AG04450 (cell line): ENCODE data around the gene OR2S2. TPM values are rescaled to one million over a fixed set of nuclear protein-coding genes. Genes with fewer than 3 reads are reported as not detected.
"Not testable (repeated sequence)": the region's sequence is repeated elsewhere in the genome, so short reads cannot be mapped to it uniquely, and the experiment has no call there.

Source experiments
- CTCF ChIA-PET: fragments of 300-600, 350-600 bp; formaldehyde crosslinking; extraction: SDS; loops from one replicate; lab custom pipeline; 2022; ENCODE audit warnings: antibody characterized with exemption, inconsistent platforms; lab: Charles Lee
- POLR2A ChIA-PET: fragments of 350-600 bp; formaldehyde crosslinking; extraction: SDS; loops from one replicate; lab custom pipeline; 2021; ENCODE audit warnings: antibody characterized with exemption, inconsistent platforms; lab: Yijun Ruan, JAX
- DNase-seq: peaks from one replicate; pipeline ENCODE4 v3.0.0-alpha.2; 2011; ENCODE audit warnings: low read depth, low spot score
- H3K27ac ChIP-seq: one replicate; pipeline ENCODE4 v1.5.1; 2012; ENCODE audit warnings: low read depth, low read length, control low read depth
- H3K27me3 ChIP-seq: one replicate; pipeline ENCODE4 v1.6.0; 2012; ENCODE audit warnings: low read length; ENCODE audit not compliant: control insufficient read depth, insufficient read depth
- H3K4me3 ChIP-seq: 2 replicates; pipeline ENCODE4 v1.5.1; 2011; ENCODE audit warnings: mild to moderate bottlenecking, low read depth, low read length, control low read depth
- H3K9me3 ChIP-seq: 2 replicates; pipeline ENCODE4 v1.5.1; 2012; ENCODE audit warnings: low read length; ENCODE audit not compliant: control insufficient read depth, insufficient read depth
- polyA plus RNA-seq: library from polyadenylated mRNA; depleted of rRNA; stranded (reverse); fragments of >200 nt; gene quantifications from 2 replicates; pipeline ENCODE4 v1.2.3, GENCODE V29; 2011
- TF ChIP-seq, protein P1 (sequence below): IDR thresholded peaks from 2 replicates; pipeline ENCODE4 v1.5.1; 2011; ENCODE audit warnings: low read depth, low read length, control low read depth, inconsistent platforms

The OR2S2 gene
- polyA plus RNA-seq, 1 experiment: 0.46 TPM

DNA sequence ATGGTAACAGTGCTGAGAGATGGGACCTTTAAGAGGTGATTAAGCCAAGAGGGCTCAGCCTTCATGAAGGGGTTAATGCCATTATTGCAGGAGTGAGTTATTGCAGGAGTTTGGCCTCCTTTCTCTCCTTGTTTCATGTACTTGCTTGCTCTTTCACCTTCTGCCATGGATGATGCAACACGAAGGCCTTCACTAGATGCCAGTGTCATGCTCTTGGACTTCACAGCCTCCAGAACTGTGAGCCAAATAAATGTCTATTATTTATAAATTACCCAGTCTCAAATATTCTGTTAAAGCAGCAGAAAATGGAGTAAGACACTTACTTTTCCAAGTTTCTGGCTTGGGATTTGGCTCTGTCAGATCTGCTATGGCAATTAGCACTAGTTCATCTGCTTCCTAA, 40.4 kb upstream of the OR2S2 start:
- H3K4me3 ChIP-seq: no peak overlapping the region
- no peak for DNase-seq
- POLR2A ChIA-PET: no interaction called here
- TF ChIP-seq, protein P1, sequence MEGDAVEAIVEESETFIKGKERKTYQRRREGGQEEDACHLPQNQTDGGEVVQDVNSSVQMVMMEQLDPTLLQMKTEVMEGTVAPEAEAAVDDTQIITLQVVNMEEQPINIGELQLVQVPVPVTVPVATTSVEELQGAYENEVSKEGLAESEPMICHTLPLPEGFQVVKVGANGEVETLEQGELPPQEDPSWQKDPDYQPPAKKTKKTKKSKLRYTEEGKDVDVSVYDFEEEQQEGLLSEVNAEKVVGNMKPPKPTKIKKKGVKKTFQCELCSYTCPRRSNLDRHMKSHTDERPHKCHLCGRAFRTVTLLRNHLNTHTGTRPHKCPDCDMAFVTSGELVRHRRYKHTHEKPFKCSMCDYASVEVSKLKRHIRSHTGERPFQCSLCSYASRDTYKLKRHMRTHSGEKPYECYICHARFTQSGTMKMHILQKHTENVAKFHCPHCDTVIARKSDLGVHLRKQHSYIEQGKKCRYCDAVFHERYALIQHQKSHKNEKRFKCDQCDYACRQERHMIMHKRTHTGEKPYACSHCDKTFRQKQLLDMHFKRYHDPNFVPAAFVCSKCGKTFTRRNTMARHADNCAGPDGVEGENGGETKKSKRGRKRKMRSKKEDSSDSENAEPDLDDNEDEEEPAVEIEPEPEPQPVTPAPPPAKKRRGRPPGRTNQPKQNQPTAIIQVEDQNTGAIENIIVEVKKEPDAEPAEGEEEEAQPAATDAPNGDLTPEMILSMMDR: no peak
- CTCF ChIA-PET: no interaction called here
- H3K27me3 ChIP-seq: no peaks in the 10 kb centered on the region
- H3K9me3 ChIP-seq: no peaks in the 10 kb centered on the region; the same call in 1 of the 2 replicates
- H3K27ac ChIP-seq: no peak overlapping the region

- CTCF ChIA-PET: interaction anchor here (0.6 to 4.0 kb wide), 3 partner anchors 10 to 193 kb away, joined by 3 to 29 read pairs (median 10); no protein-coding TSS in a partner anchor
- DNase-seq, H3K9me3 ChIP-seq, POLR2A ChIA-PET, H3K27ac ChIP-seq, H3K27me3 ChIP-seq, H3K4me3 ChIP-seq: not testable (repeated sequence)
These were observed 39.1 kb upstream of the OR2S2 start for GRCh38 chr9:35997016-35997415.

DNA sequence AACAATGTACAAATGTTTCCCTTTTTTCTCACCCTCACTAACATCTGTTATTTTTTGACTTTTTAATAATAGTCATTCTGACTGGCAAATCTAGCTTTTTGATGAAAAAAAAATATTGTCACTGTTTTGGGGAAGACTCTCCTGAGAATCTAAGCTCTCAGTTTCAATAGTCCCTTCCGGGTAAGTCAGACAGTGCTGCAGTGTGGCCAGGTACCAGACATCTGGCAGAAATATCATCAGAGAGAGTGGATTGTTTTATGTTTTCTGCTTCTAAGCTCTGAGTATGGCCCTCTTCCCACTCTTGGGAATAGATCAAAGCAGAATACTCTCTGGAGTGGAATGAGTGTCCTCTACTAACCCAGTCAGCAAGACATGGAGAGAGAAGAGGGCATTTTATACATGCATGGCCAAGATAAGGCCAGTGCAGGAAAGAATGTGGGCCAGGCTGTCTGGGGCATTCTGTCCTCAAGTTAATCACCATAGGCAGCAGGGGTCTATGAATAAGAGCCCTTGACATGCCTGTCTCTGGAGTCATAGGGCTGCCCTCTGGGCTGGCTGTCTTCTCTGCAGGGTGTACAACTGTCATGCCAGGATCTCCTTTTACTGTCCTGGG, 38.5 kb upstream of the OR2S2 start:
- Histone ChIP-seq H3K4me3 (no peak overlapping the region), H3K27ac (no peak overlapping the region), H3K27me3 (no peaks in the 10 kb centered on the region), H3K9me3 (no peaks in the 10 kb centered on the region; the same call in 1 of the 2 replicates)
- TF ChIP-seq, protein P1: no peak
- CTCF ChIA-PET: interaction anchor here (0.6 to 4.0 kb wide), 3 partner anchors 11 to 193 kb away, joined by 3 to 29 read pairs (median 10); no protein-coding TSS in a partner anchor
- no peak for DNase-seq
- POLR2A ChIA-PET: no interaction called here

DNA sequence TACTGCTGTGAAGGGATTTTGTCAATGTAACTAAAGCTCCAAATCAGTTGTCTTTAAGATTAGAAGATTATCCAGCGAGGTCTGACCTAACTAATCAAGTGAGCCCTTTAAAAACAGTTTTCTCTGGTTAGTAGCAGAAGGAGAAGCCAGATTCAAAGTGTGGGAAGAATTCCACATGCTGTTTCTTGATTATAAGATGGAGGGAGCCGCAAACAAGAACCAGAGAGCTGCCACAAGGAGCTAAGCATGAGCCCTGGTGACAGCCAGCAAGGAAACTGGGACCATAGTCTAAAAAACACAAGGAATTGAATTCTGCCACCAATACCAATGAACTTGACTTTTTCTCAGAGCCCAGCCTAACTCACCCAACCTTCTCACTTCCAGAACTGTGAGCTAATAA, 37.0 kb upstream of the OR2S2 start:
- no peak overlapping the region for H3K27ac ChIP-seq
- ChIA-PET CTCF (interaction anchor here (1.7 to 4.0 kb wide), 3 partner anchors 12 to 40 kb away, joined by 4 to 29 read pairs (median 10); no protein-coding TSS in a partner anchor), POLR2A (interaction anchor here (0.8 kb wide), 1 partner anchor 80 kb away, joined by 3 read pairs; no protein-coding TSS in a partner anchor)
- TF ChIP-seq, protein P1: no peak
- no peak for DNase-seq
- no peak overlapping the region for H3K4me3 ChIP-seq
- no peaks in the 10 kb centered on the region; the same call in 1 of the 2 replicates for H3K9me3 ChIP-seq
- H3K27me3 ChIP-seq: no peaks in the 10 kb centered on the region

GRCh38 chr9:35993976-35994720, 36.2 kb upstream of the OR2S2 start:
- Histone ChIP-seq H3K27ac (no peak overlapping the region), H3K4me3 (no peak overlapping the region), H3K9me3 (no peaks in the 10 kb centered on the region; the same call in 1 of the 2 replicates), H3K27me3 (no peaks in the 10 kb centered on the region)
- TF ChIP-seq, protein P1: no peak
- POLR2A ChIA-PET: interaction anchor here (0.8 to 1.5 kb wide), 2 partner anchors 29 to 81 kb away, joined by 3 read pairs; no protein-coding TSS in a partner anchor
- DNase-seq: peak; percentile 7
- CTCF ChIA-PET: interaction anchor here (1.7 to 4.0 kb wide), 2 partner anchors 13 to 15 kb away, joined by 4 to 29 read pairs; no protein-coding TSS in a partner anchor

GRCh38 chr9:35993136-35993535, 35.2 kb upstream of the OR2S2 start:
- H3K4me3 ChIP-seq, DNase-seq, H3K9me3 ChIP-seq, H3K27ac ChIP-seq, H3K27me3 ChIP-seq: not testable (repeated sequence)
- CTCF ChIA-PET: interaction anchor here (0.5 to 1.3 kb wide), 2 partner anchors 15 to 63 kb away, joined by 3 read pairs; no protein-coding TSS in a partner anchor
- POLR2A ChIA-PET: interaction anchor here (1.5 kb wide), 1 partner anchor 30 kb away, joined by 3 read pairs; no protein-coding TSS in a partner anchor
